Esophagus squamous epithelium (tissue), 5 donors: ENCODE results near the gene SMOC2. TPM values are rescaled to one million over a fixed set of nuclear protein-coding genes. Genes with fewer than 3 reads are reported as not detected.
"Not testable (repeated sequence)": the region's sequence is repeated elsewhere in the genome, so short reads cannot be mapped to it uniquely, and the experiment has no call there.

ENCODE experiments used
- DNase-seq: peaks from one replicate; lab custom pipeline; 2025; lab: John Stamatoyannopoulos, UW
- H3K27ac ChIP-seq, 4 donors: fragments of 200-600 bp; sonication (generic); one replicate each; pipeline ENCODE4 v1.5.1; 2016 to 2019; ENCODE audit warnings: mild to moderate bottlenecking in 1 of 4
- H3K27me3 ChIP-seq, 4 donors: fragments of 200-600 bp; sonication (generic); 1 replicate in 3 of 4; 2 replicates in 1 of 4; pipeline versions ENCODE4 v1.5.1 to v1.6.0; 2017 to 2021; ENCODE audit warnings: antibody characterized with exemption in 1 of 4
- H3K36me3 ChIP-seq, 3 donors: fragments of 200-600 bp; sonication (generic); one replicate each; pipeline ENCODE4 v1.5.1; 2016 to 2019
- H3K4me1 ChIP-seq, 3 donors: fragments of 200-600 bp; sonication (generic); one replicate each; pipeline ENCODE4 v1.5.1; 2017 to 2019
- H3K4me3 ChIP-seq, 4 donors: fragments of 200-600 bp; sonication (generic); 1 replicate in 3 of 4; 2 replicates in 1 of 4; pipeline ENCODE4 v1.5.1; 2016 to 2019; ENCODE audit warnings: mild to moderate bottlenecking in 2 of 4, moderate library complexity in 1 of 4
- H3K9me3 ChIP-seq, 3 donors: fragments of 200-600 bp; sonication (generic); one replicate each; pipeline ENCODE4 v1.5.1; 2016 to 2019
- POLR2A ChIP-seq, 4 donors: fragments of 450-650 bp; IDR thresholded peaks; one replicate each; pipeline ENCODE4 v1.6.1; 2017; ENCODE audit warnings: antibody characterized with exemption in 4 of 4, mild to moderate bottlenecking in 4 of 4, moderate library complexity in 3 of 4
- WGBS, 2 donors: methylation state at CpG; one replicate each; pipeline ENCODE4 v1.1.5; 2018; 5-methylcytosine and 5-hydroxymethylcytosine counted together
- intact Hi-C: fragments of 100-400 bp; cut with DNase I; formaldehyde crosslinking; loops from one replicate; pipeline ENCODE4 v1.15.0; 2022
- total RNA-seq, 4 donors: library from RNA; depleted of rRNA; stranded (reverse); fragments of >200 nt; gene quantifications; one replicate each; pipeline ENCODE4 v1.1.0, GENCODE V29; 2016
- TF ChIP-seq, protein P1 (sequence below), 6 experiments: fragments of 450-650 bp in 4 of 6; fragments of 200-600 bp in 2 of 6; sonication (generic) in 2 of 6; IDR thresholded peaks; one replicate each; pipeline ENCODE4 v1.5.1; 2016 to 2019; ENCODE audit warnings: antibody characterized with exemption in 6 of 6, mild to moderate bottlenecking in 4 of 6, moderate library complexity in 4 of 6
- donor health status: DM: yes; HTN: yes; CAD: no.

The SMOC2 gene
- total RNA-seq, 4 donors from 2014 or later = 1.9 to 35.5 (median 7.1) TPM

GRCh38 chr6:168570211-168570610, 129.2 kb downstream of the SMOC2 start:
- WGBS, 2 donors = 75 to 79% methylated on average over 11 of the region's 11 CpGs
- TF ChIP-seq, protein P1, sequence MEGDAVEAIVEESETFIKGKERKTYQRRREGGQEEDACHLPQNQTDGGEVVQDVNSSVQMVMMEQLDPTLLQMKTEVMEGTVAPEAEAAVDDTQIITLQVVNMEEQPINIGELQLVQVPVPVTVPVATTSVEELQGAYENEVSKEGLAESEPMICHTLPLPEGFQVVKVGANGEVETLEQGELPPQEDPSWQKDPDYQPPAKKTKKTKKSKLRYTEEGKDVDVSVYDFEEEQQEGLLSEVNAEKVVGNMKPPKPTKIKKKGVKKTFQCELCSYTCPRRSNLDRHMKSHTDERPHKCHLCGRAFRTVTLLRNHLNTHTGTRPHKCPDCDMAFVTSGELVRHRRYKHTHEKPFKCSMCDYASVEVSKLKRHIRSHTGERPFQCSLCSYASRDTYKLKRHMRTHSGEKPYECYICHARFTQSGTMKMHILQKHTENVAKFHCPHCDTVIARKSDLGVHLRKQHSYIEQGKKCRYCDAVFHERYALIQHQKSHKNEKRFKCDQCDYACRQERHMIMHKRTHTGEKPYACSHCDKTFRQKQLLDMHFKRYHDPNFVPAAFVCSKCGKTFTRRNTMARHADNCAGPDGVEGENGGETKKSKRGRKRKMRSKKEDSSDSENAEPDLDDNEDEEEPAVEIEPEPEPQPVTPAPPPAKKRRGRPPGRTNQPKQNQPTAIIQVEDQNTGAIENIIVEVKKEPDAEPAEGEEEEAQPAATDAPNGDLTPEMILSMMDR (IDR thresholded peaks at IDR 0.05) = no peak
- TF ChIP-seq POLR2A (IDR thresholded peaks at IDR 0.05) = no peak
- no peaks in the 10 kb centered on the region for H3K36me3 ChIP-seq
- no peak overlapping the region for H3K27ac ChIP-seq
- no peak for DNase-seq
- no peaks in the 10 kb centered on the region for H3K27me3 ChIP-seq
- intact Hi-C loops = no loop called here
- H3K4me3 ChIP-seq = no peak overlapping the region
- peaks cover 4 to 19% (median 11%) of the 10 kb centered on the region in 3 donors for H3K4me1 ChIP-seq
- H3K9me3 ChIP-seq = no peaks in the 10 kb centered on the region

GRCh38 chr6:168571268-168571667, 130.3 kb downstream of the SMOC2 start:
- TF ChIP-seq POLR2A (IDR thresholded peaks at IDR 0.05) = no peak
- TF ChIP-seq, protein P1 (IDR thresholded peaks at IDR 0.05) = no peak
- Histone ChIP-seq H3K36me3 (no peaks in the 10 kb centered on the region), H3K27me3 (no peaks in the 10 kb centered on the region), H3K27ac (no peak overlapping the region), H3K4me1 (peaks cover 6 to 26% (median 12%) of the 10 kb centered on the region in 3 donors), H3K9me3 (no peaks in the 10 kb centered on the region), H3K4me3 (no peak overlapping the region)
- WGBS, 2 donors = 91 to 96% methylated on average over 18 to 19 of the region's 19 CpGs
- no peak for DNase-seq
- intact Hi-C loops = no loop called here

DNA sequence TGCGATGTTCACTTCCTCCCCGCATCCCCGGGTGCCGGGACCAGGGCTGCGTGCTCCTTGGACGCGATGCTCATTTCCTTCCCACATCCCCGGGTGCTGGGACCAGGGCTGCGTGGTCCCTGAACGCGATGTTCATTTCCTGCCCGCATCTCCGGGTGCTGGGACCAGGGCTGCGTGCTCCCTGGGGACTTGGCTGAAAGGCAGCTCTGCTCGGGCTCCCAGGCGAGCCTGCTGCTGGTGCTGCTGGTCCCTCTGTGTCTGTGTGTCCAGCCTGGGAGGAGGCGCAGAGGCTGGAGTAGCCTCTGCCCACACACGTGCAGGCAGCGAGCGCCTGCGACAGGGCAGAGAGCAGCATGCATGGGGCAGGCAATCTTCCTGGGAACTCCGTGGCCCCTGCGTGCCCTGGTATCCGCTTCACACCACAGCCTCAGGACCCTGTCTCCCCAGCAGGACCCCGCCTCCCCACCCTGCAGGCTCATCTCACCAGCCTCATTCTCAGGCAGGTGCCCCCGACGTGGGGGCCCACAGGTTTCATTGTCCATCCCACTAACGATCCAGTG, 132.4 kb downstream of the SMOC2 start:
- not testable (repeated sequence) for DNase-seq
- WGBS, 2 donors = 50 to 76% methylated on average over 1 to 7 of the region's 28 CpGs

DNA sequence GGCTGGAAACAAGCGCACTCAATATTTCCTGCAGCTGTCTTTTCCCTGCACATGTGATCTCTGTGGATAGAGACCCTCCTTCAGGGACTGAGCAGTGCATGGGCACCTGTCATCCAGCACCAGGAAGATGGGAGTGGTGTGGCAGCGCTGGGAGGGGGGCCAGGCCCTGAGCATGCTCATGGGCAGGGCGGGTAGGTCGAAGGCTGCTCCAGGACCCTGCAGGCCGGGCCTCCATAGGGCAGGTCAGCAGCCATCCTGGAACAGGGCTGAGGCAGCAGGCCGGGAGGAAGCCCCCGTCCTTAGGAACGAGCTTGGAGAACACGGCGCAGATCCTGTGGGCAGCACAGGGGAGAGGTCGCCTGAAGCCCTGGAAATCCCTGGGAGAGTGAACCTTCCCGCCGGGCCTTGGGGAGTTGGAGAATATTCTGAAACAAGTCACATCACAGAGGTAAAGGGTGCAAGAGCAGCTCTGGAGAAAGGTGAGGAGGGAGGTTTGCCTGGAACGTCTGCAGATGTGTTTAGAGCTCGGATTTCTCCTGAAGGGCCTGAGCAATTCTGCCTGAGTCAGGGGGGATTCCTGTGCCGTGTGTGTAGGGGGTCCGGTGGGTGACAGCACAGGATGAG, 133.2 kb downstream of the SMOC2 start:
- H3K4me3 ChIP-seq = peak overlapping the region in 1 of 4 donors; percentile 28
- intact Hi-C loops = no loop called here
- no peak for DNase-seq
- H3K27ac ChIP-seq = peak overlapping the region; percentile 65 to 84 (median 77)
- WGBS, 2 donors = 80 to 85% methylated on average over 3 to 13 of the region's 17 CpGs
- H3K36me3 ChIP-seq = no peaks in the 10 kb centered on the region
- no peaks in the 10 kb centered on the region for H3K27me3 ChIP-seq
- no peaks in the 10 kb centered on the region for H3K9me3 ChIP-seq
- H3K4me1 ChIP-seq = peaks cover 6 to 26% (median 12%) of the 10 kb centered on the region in 3 donors
- TF ChIP-seq, protein P1 (IDR thresholded peaks at IDR 0.05) = no peak
- no peak for TF ChIP-seq POLR2A (IDR thresholded peaks at IDR 0.05)

More for the DNA sequence above, 132.4 kb downstream of the SMOC2 start:
- H3K4me3 ChIP-seq, H3K27me3 ChIP-seq, H3K9me3 ChIP-seq, H3K36me3 ChIP-seq, intact Hi-C loops: not testable (repeated sequence)
- Histone ChIP-seq H3K4me1 (peaks cover 6 to 26% (median 12%) of the 10 kb centered on the region in 3 donors), H3K27ac (peak overlapping the region; percentile 65 to 84 (median 77))

- Histone ChIP-seq H3K36me3 (no peaks in the 10 kb centered on the region), H3K9me3 (no peaks in the 10 kb centered on the region), H3K27ac (peak overlapping the region; percentile 65 to 84 (median 77)), H3K4me3 (peak overlapping the region in 1 of 4 donors; percentile 28), H3K4me1 (peaks cover 6 to 26% (median 12%) of the 10 kb centered on the region in 3 donors), H3K27me3 (no peaks in the 10 kb centered on the region)
- intact Hi-C loops = no loop called here
- no peak for TF ChIP-seq POLR2A (IDR thresholded peaks at IDR 0.05)
- TF ChIP-seq, protein P1 (IDR thresholded peaks at IDR 0.05) = no peak
- WGBS, 2 donors = 42 to 54% methylated on average over 11 to 14 of the region's 17 CpGs
- DNase-seq = no peak
Observed at GRCh38 chr6:168574699-168575195, 133.8 kb downstream of the SMOC2 start.
